Measurements from ENCODE around the gene KRT73.

The KRT73 gene

GRCh38 chr12:52634266-52635056 lies 16.1 kb upstream of the KRT73 start:
- no peak overlapping the region for H3K4me3 ChIP-seq (ENCODE audit: low read depth, low read length)
- ChIA-PET CTCF (no interaction called here), POLR2A (no interaction called here)
- TF ChIP-seq, protein P1, sequence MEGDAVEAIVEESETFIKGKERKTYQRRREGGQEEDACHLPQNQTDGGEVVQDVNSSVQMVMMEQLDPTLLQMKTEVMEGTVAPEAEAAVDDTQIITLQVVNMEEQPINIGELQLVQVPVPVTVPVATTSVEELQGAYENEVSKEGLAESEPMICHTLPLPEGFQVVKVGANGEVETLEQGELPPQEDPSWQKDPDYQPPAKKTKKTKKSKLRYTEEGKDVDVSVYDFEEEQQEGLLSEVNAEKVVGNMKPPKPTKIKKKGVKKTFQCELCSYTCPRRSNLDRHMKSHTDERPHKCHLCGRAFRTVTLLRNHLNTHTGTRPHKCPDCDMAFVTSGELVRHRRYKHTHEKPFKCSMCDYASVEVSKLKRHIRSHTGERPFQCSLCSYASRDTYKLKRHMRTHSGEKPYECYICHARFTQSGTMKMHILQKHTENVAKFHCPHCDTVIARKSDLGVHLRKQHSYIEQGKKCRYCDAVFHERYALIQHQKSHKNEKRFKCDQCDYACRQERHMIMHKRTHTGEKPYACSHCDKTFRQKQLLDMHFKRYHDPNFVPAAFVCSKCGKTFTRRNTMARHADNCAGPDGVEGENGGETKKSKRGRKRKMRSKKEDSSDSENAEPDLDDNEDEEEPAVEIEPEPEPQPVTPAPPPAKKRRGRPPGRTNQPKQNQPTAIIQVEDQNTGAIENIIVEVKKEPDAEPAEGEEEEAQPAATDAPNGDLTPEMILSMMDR (IDR thresholded peaks at IDR 0.05; ENCODE audit: insufficient read depth, low read length, missing control alignments) = no peak
- no peak for DNase-seq (ENCODE audit: low read depth, low spot score)

GRCh38 chr12:52633383-52633782 lies 15.0 kb upstream of the KRT73 start:
- CTCF ChIA-PET = no interaction called here
- POLR2A ChIA-PET = interaction anchor here (0.6 kb wide), 1 partner anchor 32 kb away, joined by 3 read pairs; no protein-coding TSS in a partner anchor

GRCh38 chr12:52632656-52633055 lies 14.3 kb upstream of the KRT73 start:
- DNase-seq (ENCODE audit: low read depth, low spot score) = no peak
- ChIA-PET CTCF (no interaction called here), POLR2A (no interaction called here)
- no peak overlapping the region for H3K4me3 ChIP-seq (ENCODE audit: low read depth, low read length)
- TF ChIP-seq, protein P1 (IDR thresholded peaks at IDR 0.05; ENCODE audit: insufficient read depth, low read length, missing control alignments) = no peak

More at GRCh38 chr12:52633383-52633782, 15.0 kb upstream of the KRT73 start:
- TF ChIP-seq, protein P1 (IDR thresholded peaks at IDR 0.05; ENCODE audit: insufficient read depth, low read length, missing control alignments) = no peak
- DNase-seq (ENCODE audit: low read depth, low spot score) = no peak
- H3K4me3 ChIP-seq (ENCODE audit: low read depth, low read length) = no peak overlapping the region

GRCh38 chr12:52631676-52632459 lies 13.5 kb upstream of the KRT73 start:
- DNase-seq (ENCODE audit: low read depth, low spot score) = no peak
- H3K4me3 ChIP-seq (ENCODE audit: low read depth, low read length) = no peak overlapping the region
- CTCF ChIA-PET = no interaction called here
- TF ChIP-seq, protein P1 (IDR thresholded peaks at IDR 0.05; ENCODE audit: insufficient read depth, low read length, missing control alignments) = no peak
- POLR2A ChIA-PET = no interaction called here

DNA sequence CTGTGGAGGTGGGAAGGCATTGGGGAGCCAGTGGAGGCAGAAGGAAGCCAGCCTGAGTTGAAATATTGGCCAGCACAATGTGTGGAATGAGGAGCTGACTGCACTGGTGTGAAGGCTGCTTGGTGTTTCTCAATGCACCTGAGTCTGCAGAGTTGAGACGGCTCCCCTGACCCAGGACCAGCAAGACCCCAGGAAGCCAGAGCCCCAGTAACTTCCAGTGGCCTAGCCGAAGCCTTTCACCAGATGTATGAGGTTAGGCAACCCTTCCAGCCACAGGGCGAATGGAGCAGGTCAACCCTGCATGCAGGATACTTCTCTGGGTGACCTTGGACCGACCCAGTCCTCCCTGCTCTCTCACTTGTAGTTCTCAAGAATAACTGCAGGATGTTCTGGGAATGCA lies 12.9 kb upstream of the KRT73 start:
- ChIA-PET POLR2A (no interaction called here), CTCF (no interaction called here)
- no peak overlapping the region for H3K4me3 ChIP-seq (ENCODE audit: low read depth, low read length)
- DNase-seq (ENCODE audit: low read depth, low spot score) = no peak
- TF ChIP-seq, protein P1 (IDR thresholded peaks at IDR 0.05; ENCODE audit: insufficient read depth, low read length, missing control alignments) = no peak

DNA sequence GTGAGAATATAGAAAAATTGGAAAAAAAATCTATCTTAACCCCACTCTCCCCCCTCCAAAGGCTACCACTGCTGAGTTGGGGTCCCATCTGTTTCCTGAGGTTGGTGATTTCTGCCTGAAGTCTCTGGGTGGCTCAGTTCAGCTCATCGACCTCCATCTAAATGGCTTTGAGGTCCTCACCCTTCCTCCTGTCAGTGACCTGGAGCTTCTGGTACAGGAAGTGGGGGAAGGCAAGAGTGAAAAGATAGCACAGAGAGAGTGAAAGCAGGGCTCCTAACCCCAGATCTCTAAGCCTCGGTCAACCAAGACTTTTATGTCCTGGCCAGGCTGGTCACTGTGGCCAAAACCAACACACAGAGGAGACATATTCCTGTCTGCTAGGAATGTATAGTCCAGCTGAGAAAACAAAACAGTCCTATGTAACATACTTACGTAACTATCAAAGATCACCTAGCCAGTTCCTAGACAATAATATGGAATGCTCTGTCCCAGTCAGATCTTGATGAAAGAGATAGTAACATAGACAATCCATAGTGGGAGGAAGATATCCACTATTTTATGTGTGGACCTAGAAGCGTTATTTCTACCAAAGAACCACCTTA lies 12.3 kb upstream of the KRT73 start:
- TF ChIP-seq, protein P1 (IDR thresholded peaks at IDR 0.05; ENCODE audit: insufficient read depth, low read length, missing control alignments) = no peak
- H3K4me3 ChIP-seq (ENCODE audit: low read depth, low read length) = no peak overlapping the region
- DNase-seq (ENCODE audit: low read depth, low spot score) = no peak
- ChIA-PET CTCF (no interaction called here), POLR2A (no interaction called here)

All from AG04449 (cell line).